Neural cell (in vitro differentiated cells): ENCODE measurements around the gene MOCOS.

ENCODE experiments used
- EP300 ChIP-seq: fragments of 450-650 bp; conservative IDR thresholded peaks from 2 replicates; pipeline ENCODE4 v1.6.1; 2014; ENCODE audit warnings: antibody characterized with exemption, mild to moderate bottlenecking, moderate library complexity; ENCODE audit not compliant: poor library complexity, severe bottlenecking
- MXI1 ChIP-seq: fragments of 450-650 bp; conservative IDR thresholded peaks from 2 replicates; pipeline ENCODE4 v1.6.1; 2014; ENCODE audit warnings: antibody characterized with exemption, mild to moderate bottlenecking; ENCODE audit not compliant: poor library complexity, severe bottlenecking
- POLR2AphosphoS5 ChIP-seq: IDR thresholded peaks from 2 replicates; pipeline ENCODE4 v1.6.1; 2012
- TAF1 ChIP-seq: IDR thresholded peaks from 2 replicates; pipeline ENCODE4 v1.6.1; 2012; ENCODE audit warnings: low read depth
- TF ChIP-seq, protein P1 (sequence below): fragments of 450-650 bp; IDR thresholded peaks from 2 replicates; pipeline ENCODE4 v1.5.1; 2014; ENCODE audit warnings: antibody characterized with exemption, mild to moderate bottlenecking, moderate library complexity; ENCODE audit not compliant: poor library complexity, severe bottlenecking

DNA sequence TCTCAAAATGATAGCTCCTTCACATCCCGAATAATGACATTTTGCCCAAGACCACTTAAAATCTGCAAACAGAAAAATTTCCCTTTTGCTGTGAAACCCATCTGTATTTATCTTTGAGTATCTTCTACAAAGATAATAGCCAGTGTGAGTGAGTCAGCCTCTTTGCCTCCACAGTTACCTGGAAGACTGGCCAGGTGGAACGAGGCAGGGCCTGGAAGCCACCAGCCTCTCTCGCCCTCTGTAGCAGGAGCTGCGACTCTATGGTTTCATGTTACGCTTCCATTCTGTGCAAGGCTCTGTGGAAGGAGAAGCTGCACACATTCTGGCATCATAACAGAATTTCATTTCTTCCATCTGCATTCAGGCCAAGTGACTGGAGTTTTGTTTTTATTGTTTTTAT is 48.1 kb upstream of the MOCOS start:
- TF ChIP-seq MXI1 (no peak), POLR2AphosphoS5 (no peak), EP300 (no peak), TAF1 (no peak)
- TF ChIP-seq, protein P1, sequence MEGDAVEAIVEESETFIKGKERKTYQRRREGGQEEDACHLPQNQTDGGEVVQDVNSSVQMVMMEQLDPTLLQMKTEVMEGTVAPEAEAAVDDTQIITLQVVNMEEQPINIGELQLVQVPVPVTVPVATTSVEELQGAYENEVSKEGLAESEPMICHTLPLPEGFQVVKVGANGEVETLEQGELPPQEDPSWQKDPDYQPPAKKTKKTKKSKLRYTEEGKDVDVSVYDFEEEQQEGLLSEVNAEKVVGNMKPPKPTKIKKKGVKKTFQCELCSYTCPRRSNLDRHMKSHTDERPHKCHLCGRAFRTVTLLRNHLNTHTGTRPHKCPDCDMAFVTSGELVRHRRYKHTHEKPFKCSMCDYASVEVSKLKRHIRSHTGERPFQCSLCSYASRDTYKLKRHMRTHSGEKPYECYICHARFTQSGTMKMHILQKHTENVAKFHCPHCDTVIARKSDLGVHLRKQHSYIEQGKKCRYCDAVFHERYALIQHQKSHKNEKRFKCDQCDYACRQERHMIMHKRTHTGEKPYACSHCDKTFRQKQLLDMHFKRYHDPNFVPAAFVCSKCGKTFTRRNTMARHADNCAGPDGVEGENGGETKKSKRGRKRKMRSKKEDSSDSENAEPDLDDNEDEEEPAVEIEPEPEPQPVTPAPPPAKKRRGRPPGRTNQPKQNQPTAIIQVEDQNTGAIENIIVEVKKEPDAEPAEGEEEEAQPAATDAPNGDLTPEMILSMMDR, result no peak
